OCI-LY1 (cell line): ENCODE results near the gene GPR158.

ENCODE experiments used
- CTCF ChIP-seq: fragments of 200-600 bp; sonication (generic), shearing (Covaris generic); IDR thresholded peaks from 2 replicates; pipeline ENCODE4 v1.5.1; 2017; ENCODE audit warnings: mild to moderate bottlenecking, antibody characterized with exemption, low read length, moderate library complexity, mixed read lengths
- EZH2 ChIP-seq: fragments of 200-600 bp; sonication (generic), shearing (Covaris generic); IDR thresholded peaks from 2 replicates; pipeline ENCODE4 v1.8.0; 2017; ENCODE audit warnings: borderline replicate concordance, mixed run types, mild to moderate bottlenecking, antibody characterized with exemption, low read length, moderate library complexity, mixed read lengths

DNA sequence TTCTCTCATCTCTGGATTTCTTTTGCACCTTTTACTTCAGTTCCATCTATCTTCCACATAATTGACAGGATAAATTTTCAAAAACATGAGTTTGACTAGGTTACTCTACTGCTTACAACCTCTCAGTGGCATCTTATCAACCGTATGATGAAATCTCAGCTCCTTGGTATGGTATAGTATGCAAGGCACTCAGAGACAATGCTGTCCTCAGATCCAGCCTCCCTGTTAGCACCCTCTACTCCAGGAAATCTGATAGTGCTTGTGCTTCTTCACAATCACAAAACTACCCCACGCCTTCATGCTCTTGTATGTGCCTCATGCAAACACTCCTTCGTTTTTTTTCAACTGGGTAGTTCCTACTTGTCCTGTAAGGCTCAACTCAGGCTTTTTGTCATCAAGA, 330.7 kb downstream of the GPR158 start:
- TF ChIP-seq CTCF = no peak
- TF ChIP-seq EZH2 = no peak
